GM20431 (cell line): ENCODE data around the gene SLC13A5.
"Not testable (repeated sequence)": the region's sequence is repeated elsewhere in the genome, so short reads cannot be mapped to it uniquely, and the experiment has no call there.

Experiments
- in situ Hi-C: fragments of 300-500 bp; cut with MseI, MboI; formaldehyde crosslinking; loops from one replicate; pipeline ENCODE4 v1.15.0; 2020; ENCODE audit warnings: low sequenced_read_pairs; ENCODE audit not compliant: unreplicated experiment

Gene SLC13A5

GRCh38 chr17:6711681-6712057 lies 1.5 kb downstream of the SLC13A5 start:
- in situ Hi-C loops: no loop called here

- in situ Hi-C loops: no loop called here
These were observed 2.0 kb downstream of the SLC13A5 start for GRCh38 chr17:6711081-6711674.

GRCh38 chr17:6710317-6710716 lies 2.9 kb downstream of the SLC13A5 start:
- in situ Hi-C loops: no loop called here

- in situ Hi-C loops: no loop called here
These were observed 4.7 kb downstream of the SLC13A5 start for GRCh38 chr17:6708357-6708961.

- in situ Hi-C loops: no loop called here
These were observed 6.2 kb downstream of the SLC13A5 start for GRCh38 chr17:6706996-6707395.

GRCh38 chr17:6706499-6706898 lies 6.7 kb downstream of the SLC13A5 start:
- in situ Hi-C loops: no loop called here

GRCh38 chr17:6704470-6705052 lies 8.6 kb downstream of the SLC13A5 start:
- in situ Hi-C loops: no loop called here

- in situ Hi-C loops: no loop called here
These were observed 9.4 kb downstream of the SLC13A5 start for GRCh38 chr17:6703751-6704150.

- in situ Hi-C loops: no loop called here
These were observed 10.5 kb downstream of the SLC13A5 start for GRCh38 chr17:6702567-6703215.

- in situ Hi-C loops: no loop called here
These were observed 11.4 kb downstream of the SLC13A5 start for GRCh38 chr17:6701719-6702118.

- in situ Hi-C loops: no loop called here
These were observed 12.2 kb downstream of the SLC13A5 start for GRCh38 chr17:6700948-6701307.

GRCh38 chr17:6699997-6700947 lies 12.9 kb downstream of the SLC13A5 start:
- in situ Hi-C loops: no loop called here

GRCh38 chr17:6698004-6698403 lies 15.2 kb downstream of the SLC13A5 start:
- in situ Hi-C loops: no loop called here

GRCh38 chr17:6696906-6697305 lies 16.3 kb downstream of the SLC13A5 start:
- in situ Hi-C loops: no loop called here

- in situ Hi-C loops: no loop called here
These were observed 17.6 kb downstream of the SLC13A5 start for GRCh38 chr17:6695565-6695964.

GRCh38 chr17:6695051-6695450 lies 18.1 kb downstream of the SLC13A5 start:
- in situ Hi-C loops: no loop called here

- in situ Hi-C loops: not testable (repeated sequence)
These were observed 21.2 kb downstream of the SLC13A5 start for GRCh38 chr17:6691958-6692357.

- in situ Hi-C loops: no loop called here
These were observed 21.6 kb downstream of the SLC13A5 start for GRCh38 chr17:6691546-6691945.

- in situ Hi-C loops: no loop called here
These were observed 22.5 kb downstream of the SLC13A5 start for GRCh38 chr17:6690641-6691040.

GRCh38 chr17:6688944-6689343 lies 24.2 kb downstream of the SLC13A5 start:
- in situ Hi-C loops: no loop called here
